A549 (cell line): ENCODE measurements around the gene ASAP2. TPM values are rescaled to one million over a fixed set of nuclear protein-coding genes. Genes with fewer than 3 reads are reported as not detected.

Experiments
- ATAC-seq, 2 experiments: fragments of 200-7000 bp in 1 of 2; fragments of >200 bp in 1 of 2; cut with Nextera tagmentation in 1 of 2; cut with Tn5 transposase in 1 of 2; 3 replicates each; pipeline versions ENCODE4 v1.8.0 to v1.9.1; 2018 to 2020; ENCODE audit warnings: mild to moderate bottlenecking in 1 of 2, moderate library complexity in 1 of 2
- CTCF ChIA-PET: fragments of 300-600 bp; sonication (Branson Sonifier 250); formaldehyde crosslinking; extraction: SDS; loops from one replicate; lab custom pipeline; 2021; ENCODE audit warnings: antibody characterized with exemption, inconsistent platforms; lab: Yijun Ruan, JAX
- POLR2A ChIA-PET: fragments of 350-600 bp; formaldehyde crosslinking; extraction: SDS; loops from one replicate; lab custom pipeline; 2021; ENCODE audit warnings: antibody characterized with exemption, inconsistent platforms; lab: Yijun Ruan, JAX
- DNase-seq, 2 experiments: peaks; one replicate each; pipeline versions ENCODE4 v3.0.0 to v3.0.0-alpha.2; 2011 to 2016; ENCODE audit warnings: low read depth in 1 of 2, low spot score in 1 of 2
- FAIRE-seq: peaks from 2 replicates; lab custom pipeline; 2011; peaks lifted over from hg19 to GRCh38; lab: Jason Lieb, UNC
- H3K27ac ChIP-seq, 2 experiments: fragments of >200 bp; sonication (Bioruptor Twin); formaldehyde crosslinking; 3 replicates each; pipeline ENCODE4 v1.5.1; 2016 to 2017
- H3K4me1 ChIP-seq: fragments of >200 bp; sonication (Bioruptor Twin); formaldehyde crosslinking; 3 replicates; pipeline ENCODE4 v1.6.1; 2016
- H3K4me2 ChIP-seq: fragments of >200 bp; sonication (Bioruptor Twin); formaldehyde crosslinking; 3 replicates; pipeline ENCODE4 v1.6.1; 2016
- H3K4me3 ChIP-seq: fragments of >200 bp; sonication (Bioruptor Twin); formaldehyde crosslinking; 3 replicates; pipeline ENCODE4 v1.5.1; 2016
- H3K9me3 ChIP-seq: fragments of >200 bp; sonication (Bioruptor Twin); formaldehyde crosslinking; 3 replicates; pipeline ENCODE4 v1.6.1; 2016
- CHD2 ChIP-seq: fragments of 150-350 bp; IDR thresholded peaks from 2 replicates; pipeline ENCODE4 v1.6.1; 2014; ENCODE audit warnings: low read length; ENCODE audit not compliant: partially characterized antibody
- E2F6 ChIP-seq: IDR thresholded peaks from 2 replicates; pipeline ENCODE4 v1.6.1; 2012; ENCODE audit warnings: low read depth, borderline replicate concordance
- ELK1 ChIP-seq: fragments of 150-350 bp; IDR thresholded peaks from 2 replicates; pipeline ENCODE4 v1.6.1; 2014; ENCODE audit warnings: low read depth, mild to moderate bottlenecking, low read length
- ESRRA ChIP-seq: fragments of 150-350 bp; IDR thresholded peaks from 2 replicates; pipeline ENCODE4 v1.6.1; 2014; ENCODE audit warnings: mild to moderate bottlenecking, low read length, borderline replicate concordance
- GATA3 ChIP-seq: IDR thresholded peaks from 2 replicates; pipeline ENCODE4 v1.6.1; 2012; ENCODE audit warnings: borderline replicate concordance
- HDAC2 ChIP-seq: fragments of 200-600 bp; sonication (generic); IDR thresholded peaks from 2 replicates; pipeline ENCODE4 v1.6.1; 2016
- HES2 ChIP-seq: fragments of >200 bp; sonication (Bioruptor Twin); formaldehyde crosslinking; IDR thresholded peaks from 2 replicates; pipeline ENCODE4 v1.6.1; 2016
- KDM1A ChIP-seq: fragments of 200-600 bp; sonication (generic); IDR thresholded peaks from 2 replicates; pipeline ENCODE4 v1.6.1; 2016; ENCODE audit warnings: low read depth, mild to moderate bottlenecking
- KDM5A ChIP-seq: fragments of 200-600 bp; sonication (generic); IDR thresholded peaks from 2 replicates; pipeline ENCODE4 v1.6.1; 2016; ENCODE audit warnings: antibody characterized with exemption, mild to moderate bottlenecking
- MAX ChIP-seq: IDR thresholded peaks from 2 replicates; pipeline ENCODE4 v1.6.1; 2012
- NFE2L2 ChIP-seq: fragments of 150-350 bp; conservative IDR thresholded peaks from 2 replicates; pipeline ENCODE4 v1.6.1; 2014; ENCODE audit warnings: low read length
- NPAS2 ChIP-seq: fragments of 250-450 bp; sonication (Bioruptor Pico); IDR thresholded peaks from 2 replicates; pipeline ENCODE4 v1.8.0; 2022; ENCODE audit warnings: mild to moderate bottlenecking, moderate library complexity, borderline replicate concordance
- PHF8 ChIP-seq: fragments of 200-600 bp; sonication (generic); IDR thresholded peaks from 2 replicates; pipeline ENCODE4 v1.6.1; 2016; ENCODE audit warnings: low read depth, mild to moderate bottlenecking, antibody characterized with exemption, moderate library complexity, borderline replicate concordance
- REST ChIP-seq: fragments of 200-600 bp; sonication (generic); IDR thresholded peaks from 2 replicates; pipeline ENCODE4 v1.6.1; 2016; ENCODE audit warnings: antibody characterized with exemption, mild to moderate bottlenecking, moderate library complexity
- RFX5 ChIP-seq: fragments of 450-650 bp; IDR thresholded peaks from 2 replicates; pipeline ENCODE4 v1.7.1; 2014; ENCODE audit warnings: antibody characterized with exemption, mild to moderate bottlenecking, moderate library complexity
- SMC3 ChIP-seq: fragments of >200 bp; sonication (Bioruptor Twin); formaldehyde crosslinking; IDR thresholded peaks from 3 replicates; pipeline ENCODE4 v1.6.1; 2018; ENCODE audit warnings: inconsistent platforms
- SREBF2 ChIP-seq: fragments of 450-650 bp; IDR thresholded peaks from 2 replicates; pipeline ENCODE4 v1.6.1; 2014; ENCODE audit warnings: mild to moderate bottlenecking, moderate library complexity
- TFCP2L1 ChIP-seq: fragments of 250-450 bp; sonication (Bioruptor Pico); IDR thresholded peaks from 2 replicates; pipeline ENCODE4 v1.5.0; 2021; ENCODE audit warnings: mild to moderate bottlenecking
- ZC3H11A ChIP-seq: fragments of 450-650 bp; IDR thresholded peaks from 2 replicates; pipeline ENCODE4 v1.6.1; 2014; ENCODE audit warnings: antibody characterized with exemption, mild to moderate bottlenecking
- ZNF302 ChIP-seq: fragments of 250-450 bp; sonication (Bioruptor Pico); IDR thresholded peaks from 2 replicates; pipeline ENCODE4 v1.9.0; 2021; ENCODE audit warnings: inconsistent platforms, mild to moderate bottlenecking, moderate library complexity
- WGBS: methylation state at CpG from one replicate; pipeline ENCODE4 v1.1.6; 2017; ENCODE audit errors: missing lambda C conversion rate; 5-methylcytosine and 5-hydroxymethylcytosine counted together
- polyA plus RNA-seq, 4 experiments: library from polyadenylated mRNA; depleted of rRNA in 3 of 4; stranded (reverse); fragments of >200 nt; fragmentation: RNase III in 1 of 4; extraction: RNeasy Plus Mini Kit Qiagen cat#74134 plus additional on column Dnase treatment in 1 of 4; gene quantifications; 2 replicates in 3 of 4; 3 replicates in 1 of 4; pipeline ENCODE4 v1.2.3, GENCODE V29; 2011 to 2017

ASAP2 gene
- polyA plus RNA-seq, 2 of the 4 experiments (the other 2 are of a cell fraction) = 17.8 to 27.9 TPM

- Histone ChIP-seq H3K4me3 (no peak overlapping the region), H3K4me1 (no peaks in the 10 kb centered on the region), H3K9me3 (no peaks in the 10 kb centered on the region), H3K27ac (no peak overlapping the region), H3K4me2 (no peak overlapping the region)
- no peak for ATAC-seq
- DNase-seq = no peak
- WGBS = 93% methylated on average over 7 of the region's 7 CpGs
- POLR2A ChIA-PET = no interaction called here
- FAIRE-seq = no peak
- no peak for TF ChIP-seq RFX5
- no peak for TF ChIP-seq KDM5A
- no peak for TF ChIP-seq CHD2
- no peak for TF ChIP-seq SREBF2
- TF ChIP-seq ELK1 = no peak
- TF ChIP-seq, all 56 proteins: peak for 0
- CTCF ChIA-PET = interaction anchor here (1.1 to 2.6 kb wide), 5 partner anchors 9 to 37 kb away, joined by 3 to 14 read pairs (median 9); no protein-coding TSS in a partner anchor
Measured at GRCh38 chr2:9297807-9298206, 91.2 kb downstream of the ASAP2 start.

- DNase-seq = no peak
- no peak for ATAC-seq
- no peak overlapping the region for H3K27ac ChIP-seq
- FAIRE-seq = no peak
- ChIA-PET POLR2A (no interaction called here), CTCF (interaction anchor here (0.7 to 2.6 kb wide), 5 partner anchors 11 to 60 kb away, joined by 3 to 14 read pairs (median 9); no protein-coding TSS in a partner anchor)
- no peaks in the 10 kb centered on the region for H3K9me3 ChIP-seq
- no peaks in the 10 kb centered on the region for H3K4me1 ChIP-seq
- TF ChIP-seq CHD2 (no peak), SREBF2 (no peak), HES2 (no peak), E2F6 (no peak), ZC3H11A (no peak), HDAC2 (no peak), SMC3 (no peak), ESRRA (no peak), KDM5A (no peak)
- H3K4me2 ChIP-seq = no peak overlapping the region
- WGBS = 88% methylated on average over 7 of the region's 7 CpGs
- no peak overlapping the region for H3K4me3 ChIP-seq
Measured at GRCh38 chr2:9298583-9298982, 92.0 kb downstream of the ASAP2 start.

GRCh38 chr2:9299161-9300100, 92.8 kb downstream of the ASAP2 start:
- no peak for FAIRE-seq
- TF ChIP-seq NFE2L2 = no peak
- peak; percentile 67; the same call in 1 of the 2 replicates for TF ChIP-seq KDM1A
- H3K27ac ChIP-seq = no peak overlapping the region
- H3K4me3 ChIP-seq = no peak overlapping the region
- no peak for DNase-seq
- no peak for ATAC-seq
- WGBS = 89% methylated on average over 17 of the region's 17 CpGs
- POLR2A ChIA-PET = no interaction called here
- CTCF ChIA-PET = interaction anchor here (1.1 to 2.6 kb wide), 3 partner anchors 11 to 35 kb away, joined by 4 to 12 read pairs (median 4); no protein-coding TSS in a partner anchor
- no peaks in the 10 kb centered on the region for H3K9me3 ChIP-seq
- no peaks in the 10 kb centered on the region for H3K4me1 ChIP-seq
- H3K4me2 ChIP-seq = no peak overlapping the region

GRCh38 chr2:9300214-9300613, 93.6 kb downstream of the ASAP2 start:
- WGBS = 92% methylated on average over 3 of the region's 3 CpGs
- H3K27ac ChIP-seq = no peak overlapping the region
- POLR2A ChIA-PET = no interaction called here
- FAIRE-seq = no peak
- peak in 1 of 2 experiments; percentile 16; a peak in 1 of 6 replicates for ATAC-seq
- DNase-seq = no peak
- H3K4me1 ChIP-seq = no peaks in the 10 kb centered on the region
- TF ChIP-seq REST (no peak), RFX5 (no peak), MAX (no peak), NPAS2 (CRISPR knock-in tag) (no peak), PHF8 (no peak), ZNF302 (no peak), GATA3 (no peak), TFCP2L1 (CRISPR knock-in tag) (no peak)
- TF ChIP-seq, all 56 proteins: peak for 0
- H3K4me3 ChIP-seq = no peak overlapping the region
- H3K9me3 ChIP-seq = no peaks in the 10 kb centered on the region
- CTCF ChIA-PET = interaction anchor here (0.6 to 1.6 kb wide), 4 partner anchors 12 to 161 kb away, joined by 3 to 4 read pairs (median 4); no protein-coding TSS in a partner anchor
- H3K4me2 ChIP-seq = no peak overlapping the region
